ENCODE measurements around the gene FBXW8.

GRCh38 chr12:117067016-117067415 lies 156.3 kb downstream of the FBXW8 start:
- TF ChIP-seq CTCF (IDR thresholded peaks at IDR 0.05) (no peak), POLR2A (IDR thresholded peaks at IDR 0.05) (no peak)
